ENCODE results near the gene SLX9.

SLX9 gene

DNA sequence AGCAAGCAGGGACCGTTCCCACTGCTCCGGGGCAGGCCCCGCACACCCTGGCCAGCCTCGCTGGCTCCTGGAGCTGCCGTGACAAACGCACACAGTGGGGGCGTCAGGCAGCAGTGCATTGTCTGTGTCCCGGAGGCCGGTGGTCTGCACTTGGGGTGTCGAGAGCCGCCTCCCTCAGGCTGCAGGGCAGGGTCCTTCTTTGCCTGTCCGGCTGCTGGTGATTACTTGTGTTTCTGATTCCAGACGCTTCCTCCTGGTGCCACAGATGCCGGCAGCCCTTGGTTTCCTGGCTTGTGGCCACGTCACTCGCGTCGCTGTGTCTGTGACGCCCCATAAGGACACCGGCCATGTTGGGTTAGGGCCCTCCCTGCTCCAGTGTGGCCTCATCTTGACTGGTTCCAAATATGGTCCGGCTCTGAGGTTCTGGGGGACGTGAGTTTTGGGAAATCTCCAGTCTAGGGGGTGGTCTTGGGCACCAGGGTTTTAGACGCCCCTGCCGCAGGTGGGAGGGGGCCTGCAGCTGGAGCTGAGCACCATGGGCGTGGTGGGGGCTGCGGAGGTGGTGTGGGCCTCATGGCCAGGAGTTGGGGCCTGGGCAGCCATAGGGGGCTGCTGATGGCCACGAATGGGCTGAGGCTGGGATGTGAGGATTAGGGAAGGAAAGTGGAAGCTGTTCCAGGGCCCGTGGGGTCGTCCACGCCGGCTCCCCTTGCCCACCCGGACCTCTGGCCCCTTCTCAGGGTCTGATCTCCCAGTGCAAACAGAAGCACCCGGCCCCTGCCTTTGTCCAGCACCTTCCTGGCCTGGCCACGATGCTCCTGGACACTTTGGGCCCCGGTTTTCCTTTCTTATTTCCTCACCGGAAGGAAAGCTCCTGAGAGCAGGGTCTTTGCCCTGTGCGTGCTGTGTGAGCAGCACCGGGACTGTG lies 41.0 kb downstream of the SLX9 start:
- no peak for DNase-seq

DNA sequence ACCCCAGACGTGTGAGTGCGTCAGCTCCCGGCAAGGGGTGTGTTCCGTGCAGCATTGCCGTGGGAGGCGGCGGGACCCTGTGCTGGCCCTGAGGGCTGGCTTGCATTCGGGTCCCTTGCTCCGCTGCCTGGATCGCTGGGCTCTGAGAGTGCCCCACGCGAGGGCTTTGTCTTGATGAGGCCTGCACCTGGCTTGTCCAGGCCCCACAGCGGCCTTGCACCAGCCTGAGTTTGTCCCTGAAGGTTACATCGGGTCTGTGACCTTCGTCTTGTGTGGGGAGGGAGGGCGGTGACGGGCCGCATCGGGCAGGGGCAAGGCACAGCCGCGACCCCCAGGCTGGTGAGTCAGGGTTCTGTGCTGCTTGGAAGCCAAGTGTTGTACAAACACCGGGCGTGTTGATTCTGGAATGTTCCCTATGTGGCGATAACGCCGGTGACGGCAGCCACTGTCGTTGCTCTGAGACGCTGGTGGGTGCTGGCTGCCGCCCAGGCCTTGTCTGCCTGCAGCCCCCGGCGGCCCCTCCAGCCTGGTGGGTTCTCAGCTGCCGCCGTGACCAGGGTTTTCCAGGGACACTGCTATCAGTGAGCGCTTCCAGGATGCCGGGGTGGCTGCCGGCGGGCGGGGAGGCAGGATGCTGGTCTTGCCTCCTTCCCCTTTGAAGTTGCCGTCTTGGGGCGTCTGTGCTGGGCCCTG lies 42.9 kb downstream of the SLX9 start:
- no peak for DNase-seq

DNA sequence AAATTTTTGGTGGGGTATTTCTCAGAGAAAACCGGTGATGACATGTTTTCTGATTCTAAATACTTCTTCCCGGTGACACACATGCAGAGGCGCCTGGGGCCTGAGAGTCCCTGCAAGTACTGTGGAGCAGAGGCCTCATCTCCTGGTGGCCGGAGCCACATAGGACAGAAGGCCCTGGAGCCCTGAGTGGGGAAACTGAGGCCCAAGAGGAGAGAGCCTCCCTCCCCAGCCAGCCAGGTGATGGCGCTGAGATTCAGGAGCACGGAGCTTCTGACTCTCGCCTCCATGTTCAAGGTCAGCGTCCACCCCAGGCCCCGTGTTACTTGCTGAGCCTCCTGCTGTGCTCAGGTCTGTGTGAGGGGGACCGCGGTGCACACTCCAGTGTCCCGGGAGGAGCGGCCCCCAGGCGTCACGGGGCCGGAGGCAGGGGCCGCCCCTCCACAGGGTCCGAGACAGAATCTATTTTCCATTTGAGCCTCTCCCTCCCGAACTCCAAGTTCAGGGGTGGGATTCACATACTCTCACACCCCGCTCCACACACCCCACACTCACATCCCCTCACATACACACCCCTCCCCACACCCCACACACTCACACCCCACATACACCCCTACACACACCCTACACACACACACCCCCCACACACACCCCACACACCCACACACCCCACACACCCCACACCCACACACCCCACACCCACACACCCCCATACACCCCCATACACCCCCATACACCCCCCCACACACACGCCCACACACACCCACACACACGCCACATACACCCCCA lies 43.8 kb downstream of the SLX9 start:
- DNase-seq: no peak

DNA sequence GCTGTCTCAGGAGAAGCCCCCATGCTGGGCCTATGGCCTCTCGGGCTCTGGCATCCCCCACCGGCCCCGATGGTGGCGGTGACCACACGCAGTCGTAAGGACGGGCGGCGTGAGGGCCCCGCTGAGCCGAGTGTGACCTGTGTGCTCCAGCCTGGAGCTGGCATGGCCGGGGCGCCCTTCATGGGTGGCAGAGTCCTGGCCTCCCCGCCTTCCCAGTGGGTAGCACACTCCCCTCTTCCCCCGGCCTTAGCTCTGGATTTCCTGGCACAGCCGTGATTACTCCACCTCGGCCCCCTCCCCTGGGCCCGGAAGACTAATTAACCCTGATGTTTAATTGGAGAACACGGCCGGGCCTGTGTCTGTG lies 44.6 kb downstream of the SLX9 start:
- DNase-seq: no peak

DNA sequence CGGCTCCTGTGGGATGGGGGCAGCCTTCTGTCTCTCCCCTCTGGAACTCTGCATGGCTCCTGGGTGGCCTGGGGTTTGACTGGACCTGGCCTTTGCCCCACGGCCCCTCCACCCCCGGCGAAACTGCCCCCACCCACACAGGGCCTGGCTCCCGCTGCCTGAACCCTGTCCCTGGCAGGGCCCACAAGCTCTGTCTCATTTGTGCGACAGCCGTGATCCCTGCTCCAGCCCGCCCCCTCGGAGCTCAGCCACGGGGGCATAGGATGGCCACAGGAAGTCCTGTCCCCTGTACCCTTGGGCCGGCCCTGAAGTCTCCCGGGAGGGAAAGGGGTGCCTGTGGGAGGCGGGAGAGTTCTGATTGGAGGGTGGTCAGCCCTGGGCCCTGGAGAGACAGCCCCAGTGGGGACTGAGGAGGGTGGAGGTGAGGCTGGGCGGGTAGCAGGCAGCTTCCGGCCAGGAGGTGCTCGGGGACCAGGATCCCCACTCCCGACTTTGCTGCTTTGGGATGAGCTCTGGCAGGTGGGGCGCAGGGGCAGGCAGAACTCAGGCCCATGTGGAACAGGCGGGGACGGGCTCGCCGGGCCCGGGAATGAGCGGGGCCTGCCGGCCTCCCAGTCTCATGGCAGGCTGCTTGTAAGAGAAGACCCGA lies 45.1 kb downstream of the SLX9 start:
- DNase-seq: no peak

DNA sequence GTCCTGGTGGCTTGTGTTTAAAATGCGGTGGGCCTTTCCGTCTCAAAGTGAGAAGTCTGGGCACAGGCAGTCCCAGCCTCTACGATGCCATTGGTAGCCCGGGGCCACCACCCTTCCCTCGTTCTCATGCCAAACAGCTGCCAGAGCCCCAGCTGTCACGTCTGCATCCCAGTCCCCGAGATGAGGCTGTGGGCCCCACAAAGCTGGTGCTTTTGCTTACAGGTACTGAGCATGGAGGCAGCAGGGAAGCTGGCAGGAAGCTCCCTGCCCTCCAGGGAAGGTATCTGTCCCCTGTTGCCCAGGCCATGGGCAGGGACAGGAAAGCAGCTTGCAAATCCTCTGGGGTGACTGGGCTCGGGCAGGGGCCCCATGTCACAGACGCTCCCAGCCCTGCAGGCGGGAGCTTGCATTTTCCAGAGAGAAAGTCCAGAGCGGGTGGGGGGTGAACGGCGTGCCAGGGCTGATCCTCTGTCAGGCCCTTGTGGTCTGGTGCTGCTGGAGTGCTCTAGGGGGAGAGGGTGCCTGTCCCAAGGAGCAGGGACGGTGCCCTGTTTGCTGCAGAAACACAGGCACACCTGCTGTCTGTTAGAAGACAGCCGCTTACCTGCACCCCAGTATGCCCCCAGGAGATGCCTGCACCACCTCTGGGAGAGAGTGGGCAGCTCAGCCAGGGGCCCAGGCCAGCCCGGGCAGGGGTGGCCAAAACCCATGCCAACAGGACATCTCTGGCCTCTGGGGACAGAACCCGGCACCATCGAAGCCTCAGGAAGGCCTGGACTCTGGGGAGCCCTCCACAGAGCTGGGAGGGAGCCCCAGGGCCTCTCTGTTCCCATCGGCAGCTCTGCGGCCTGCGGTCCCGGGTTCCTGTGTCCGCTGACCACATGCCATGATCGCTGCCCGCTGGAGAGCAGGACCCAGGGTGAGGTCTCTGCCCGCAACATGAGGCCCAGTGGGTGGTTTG lies 45.9 kb downstream of the SLX9 start:
- DNase-seq: no peak

DNA sequence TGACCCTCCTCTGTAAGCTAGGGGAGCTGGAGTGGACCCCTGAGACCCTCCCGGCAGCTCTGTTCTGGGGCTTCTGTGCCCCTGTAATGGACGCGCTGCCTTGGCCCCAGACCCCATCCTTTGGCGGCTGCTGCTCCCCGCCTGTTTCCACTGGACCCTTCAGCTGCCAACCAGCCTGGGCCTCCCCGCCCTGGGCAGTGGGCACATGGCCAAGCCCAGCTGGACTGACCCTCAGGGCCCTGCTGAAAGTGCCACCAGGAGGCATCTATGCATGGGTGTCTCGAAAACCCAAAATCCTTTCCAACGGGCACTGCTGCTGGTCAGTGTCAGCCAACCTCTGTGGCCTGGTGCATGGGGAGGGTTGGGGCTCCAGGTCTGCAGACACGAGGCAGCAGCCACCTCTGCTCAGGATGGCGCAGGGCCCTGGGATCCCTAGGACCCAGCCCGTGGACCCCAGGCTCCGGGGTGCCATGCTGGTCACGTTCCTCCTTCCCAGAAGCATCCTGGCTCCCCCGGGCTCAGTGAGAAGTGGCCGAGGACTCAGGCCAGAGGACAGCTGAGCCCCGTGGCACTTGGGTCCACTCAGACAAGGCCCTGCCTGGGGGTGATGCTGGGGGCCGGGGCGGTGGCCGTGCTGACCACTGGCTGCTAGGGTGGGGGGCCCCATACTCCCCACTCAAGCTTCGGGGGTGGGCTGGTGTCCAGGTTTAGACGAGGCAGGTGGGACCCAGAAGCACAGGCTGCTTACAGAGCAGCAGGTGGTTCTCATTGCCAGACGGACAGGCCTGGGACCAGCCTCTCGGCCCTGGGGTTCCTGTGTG lies 46.9 kb downstream of the SLX9 start:
- DNase-seq: no peak

DNA sequence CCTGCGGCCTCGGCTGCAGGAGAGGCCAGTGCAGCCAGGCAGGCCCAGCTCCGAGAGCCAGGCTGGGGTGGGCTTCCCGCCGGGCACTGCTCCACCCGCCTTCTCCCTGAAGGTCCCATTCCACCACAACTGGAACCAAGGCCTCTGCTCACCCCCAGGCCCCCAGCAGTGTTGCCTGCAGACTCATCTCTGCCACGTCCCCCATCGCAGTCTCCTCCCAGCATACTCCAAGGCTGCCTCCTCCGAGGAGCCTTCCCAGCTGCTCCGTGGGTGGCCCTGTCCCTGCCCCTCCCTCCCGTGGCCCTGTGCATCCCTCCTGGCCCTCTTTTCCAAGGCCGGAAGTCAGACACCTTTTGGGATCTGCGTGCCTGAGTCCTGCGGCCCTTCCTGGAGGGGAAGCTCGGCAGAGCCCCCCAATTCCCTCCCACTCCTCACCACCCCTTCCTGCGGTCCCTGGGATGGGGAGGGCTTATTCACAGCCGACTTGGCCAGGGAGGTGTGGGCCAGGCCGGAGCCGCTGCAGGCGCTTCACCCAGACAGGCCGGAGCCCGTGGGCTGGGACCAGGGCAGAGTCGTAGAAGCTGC lies 47.6 kb downstream of the SLX9 start:
- DNase-seq: no peak

DNA sequence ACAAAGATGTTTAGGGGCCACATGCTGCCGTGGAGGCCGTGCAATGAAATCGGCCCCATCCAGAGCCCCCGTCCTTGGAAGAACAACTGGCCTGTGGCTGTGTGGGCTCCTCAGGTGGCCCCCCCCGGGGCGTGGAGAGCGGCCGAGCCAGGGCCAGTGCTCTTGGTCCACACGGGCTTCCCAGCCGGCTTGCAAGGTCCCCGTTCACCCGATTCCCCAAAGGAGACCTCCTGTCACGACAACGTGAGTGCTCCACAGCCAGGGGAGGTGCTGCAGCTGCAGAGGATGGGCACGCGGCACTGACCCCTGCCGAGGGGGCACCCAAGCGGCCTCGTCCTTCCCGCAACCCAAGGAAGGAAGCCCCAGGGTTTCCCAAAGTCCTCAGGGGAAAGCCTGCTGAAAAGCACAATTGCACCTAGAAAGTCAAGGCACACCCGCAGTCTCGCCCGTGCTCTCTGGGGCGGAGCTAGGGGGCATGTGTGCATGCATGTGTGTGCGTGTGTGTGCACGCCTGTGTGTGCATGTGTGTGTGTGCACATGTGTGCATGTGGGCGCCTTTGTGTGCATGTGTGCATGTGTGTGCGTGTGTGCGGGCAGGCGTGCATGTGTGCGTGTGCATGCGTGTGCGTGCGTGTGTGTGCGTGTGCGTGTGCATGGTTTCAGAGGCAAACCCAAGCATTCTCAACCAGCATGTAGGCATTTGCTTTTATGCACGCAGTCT lies 48.2 kb downstream of the SLX9 start:
- no peak for DNase-seq

DNA sequence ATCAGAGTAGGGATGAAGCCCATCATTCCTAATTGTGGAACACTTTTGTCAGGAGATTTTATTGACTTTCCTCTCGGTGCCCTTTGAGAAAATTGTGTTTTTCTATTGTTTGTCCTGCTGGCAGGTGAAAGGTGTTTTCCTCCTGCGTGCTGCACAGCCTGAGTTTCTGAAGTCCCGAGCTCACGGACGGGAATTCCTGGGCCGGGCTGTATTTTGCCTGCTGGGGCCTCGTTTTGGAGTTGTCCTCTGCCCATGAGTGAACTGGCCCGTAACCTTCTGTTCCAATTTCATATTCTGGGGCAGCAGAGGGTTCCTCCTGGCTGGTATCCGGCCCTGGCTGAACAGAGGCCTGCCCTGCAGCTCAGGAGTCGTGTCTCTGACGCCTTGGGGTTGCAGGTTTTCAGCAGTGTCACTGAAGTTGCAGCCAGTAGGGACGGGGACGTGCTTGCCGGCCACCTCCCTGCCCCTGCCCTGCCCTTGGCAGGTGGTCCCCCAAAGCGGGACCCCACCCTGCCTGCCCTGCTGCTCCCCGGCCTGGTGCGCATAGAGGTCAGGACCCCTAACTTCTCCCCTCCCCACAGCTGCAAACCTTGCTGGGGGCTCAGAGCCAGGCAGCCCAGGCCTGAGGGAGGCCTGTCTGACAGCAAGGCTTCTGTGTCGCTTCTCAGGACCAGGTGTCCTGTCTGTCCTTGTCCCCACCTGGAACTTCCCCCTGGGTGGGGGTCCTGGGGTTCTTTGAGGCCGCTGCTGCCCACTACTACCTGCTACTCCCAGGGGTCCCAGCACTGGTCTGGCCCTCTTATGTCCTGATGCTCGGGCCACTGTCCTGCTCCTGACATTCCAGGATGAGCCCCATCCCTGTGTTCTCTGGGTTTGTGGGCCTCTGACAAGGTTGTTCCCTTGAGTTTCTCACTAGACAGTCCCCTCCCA lies 49.0 kb downstream of the SLX9 start:
- DNase-seq: no peak

DNA sequence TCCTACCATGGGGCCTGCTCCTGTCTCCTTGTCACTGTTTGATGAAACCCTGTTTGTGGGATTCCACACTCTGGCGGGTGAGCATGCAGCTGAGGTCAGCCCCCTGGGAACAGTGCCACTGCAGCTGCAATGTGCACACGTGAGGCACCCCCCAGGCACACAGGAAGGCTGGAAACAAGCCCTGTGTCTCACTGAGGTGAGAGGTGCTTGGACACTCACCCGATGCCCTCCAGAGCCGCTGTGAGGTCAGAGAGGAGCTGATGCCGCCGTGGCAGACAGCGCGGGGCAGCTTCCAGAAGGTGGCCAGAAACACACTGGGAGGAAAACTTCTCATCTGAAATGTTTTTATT lies 49.7 kb downstream of the SLX9 start:
- DNase-seq: no peak

DNA sequence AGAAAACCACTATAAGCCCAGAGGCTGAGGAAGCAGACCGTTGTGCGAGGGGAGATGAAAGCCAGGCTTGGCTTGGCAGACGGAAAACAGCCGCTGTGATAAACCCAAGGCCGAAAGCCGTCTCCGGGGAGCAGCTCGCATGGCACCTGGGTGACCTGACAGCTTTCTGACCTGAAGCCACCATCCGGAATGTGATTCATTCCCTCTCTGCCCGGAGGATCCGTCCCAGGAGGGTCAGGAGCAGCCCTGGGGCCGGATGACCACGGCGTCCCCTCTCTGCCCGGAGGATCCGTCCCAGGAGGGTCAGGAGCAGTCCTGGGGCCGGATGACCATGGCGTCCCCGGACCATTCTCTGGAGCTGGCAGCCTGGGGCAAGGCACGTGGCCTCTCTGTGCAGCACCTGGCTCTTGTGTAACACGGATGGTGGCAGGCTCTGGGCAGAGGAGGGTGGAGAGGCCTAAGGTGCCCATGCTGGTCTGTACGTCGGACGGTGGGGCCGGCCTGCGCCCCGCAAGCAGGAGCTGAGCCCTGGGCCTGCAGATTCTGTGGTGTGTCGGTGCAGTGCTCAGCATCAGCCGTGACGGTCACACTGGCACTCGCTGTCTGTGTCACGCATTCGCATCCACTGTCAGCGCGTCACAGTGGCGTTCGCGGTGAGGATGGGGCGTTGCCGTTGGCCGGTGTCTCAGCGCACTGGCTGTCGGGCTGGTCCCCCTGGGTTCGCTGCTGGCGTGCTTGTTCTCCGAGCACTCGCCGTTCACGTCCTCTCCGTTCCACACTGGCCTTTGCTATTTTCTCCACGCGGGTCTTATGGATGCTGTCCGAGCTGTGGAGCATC lies 50.3 kb downstream of the SLX9 start:
- no peak for DNase-seq

DNA sequence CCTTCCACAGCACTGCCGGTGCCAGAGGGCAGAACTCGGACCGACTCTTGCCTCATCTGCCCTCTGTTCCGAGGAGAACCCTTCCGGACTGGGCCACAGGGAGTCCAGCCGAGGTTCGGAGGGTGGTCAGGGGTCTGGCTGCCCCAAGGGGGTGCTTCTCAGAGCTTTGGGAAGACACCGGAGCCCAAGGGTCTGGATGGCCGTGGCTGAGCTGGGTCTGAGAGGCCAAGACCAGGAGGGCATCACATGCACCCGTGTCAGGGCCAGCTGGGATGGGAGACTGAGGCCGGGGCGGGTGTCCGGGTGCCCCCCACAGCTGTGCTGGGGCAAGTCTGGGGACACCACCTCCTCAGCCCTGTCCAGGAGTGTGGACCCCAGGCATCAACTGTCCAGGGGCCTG lies 51.1 kb downstream of the SLX9 start:
- no peak for DNase-seq

DNA sequence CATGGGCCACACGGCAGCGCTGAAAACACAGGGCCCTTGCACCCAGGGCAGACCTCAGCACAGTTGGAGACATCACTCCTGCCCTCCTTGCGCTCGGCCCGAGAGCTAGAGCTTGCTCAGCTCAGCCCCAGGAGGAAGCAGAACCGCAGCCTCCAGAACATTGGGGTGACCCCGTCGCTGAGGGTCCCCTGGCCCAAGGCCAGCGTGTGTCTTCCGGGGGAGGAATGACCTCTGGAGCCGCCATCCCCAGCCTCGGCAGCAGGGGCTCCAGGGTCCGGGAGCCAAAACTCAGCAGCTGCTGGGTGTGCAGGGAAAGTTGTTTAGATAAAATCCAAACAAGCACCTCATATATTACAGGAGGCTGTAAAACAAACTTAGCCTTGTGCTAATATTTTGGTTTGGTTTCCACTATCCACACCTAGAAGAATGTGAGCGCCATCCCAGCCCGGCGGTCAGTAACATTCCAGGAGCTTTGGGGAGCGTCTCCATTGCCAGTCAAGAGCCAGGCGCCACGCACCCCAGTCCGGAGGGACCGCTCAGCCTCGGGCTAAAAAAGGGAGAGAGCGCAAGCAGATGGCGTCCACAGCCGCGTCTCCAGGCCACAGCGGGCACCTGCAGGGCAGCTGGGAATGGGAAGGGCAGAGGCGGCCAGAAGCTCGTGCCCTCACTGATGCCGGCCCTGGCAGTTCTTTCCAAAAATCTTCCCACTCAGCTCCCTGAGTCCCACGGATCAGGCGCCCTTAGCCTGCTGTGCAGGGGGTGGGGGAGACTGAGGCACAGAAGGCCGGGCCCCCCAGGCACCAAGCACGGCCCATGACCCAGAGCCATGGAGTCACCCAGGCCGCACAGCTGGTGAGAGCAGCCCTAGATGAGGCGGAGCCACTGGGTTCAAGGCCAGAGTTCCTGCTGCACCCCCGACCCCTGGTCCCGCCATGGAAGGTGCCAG lies 52.0 kb downstream of the SLX9 start:
- no peak for DNase-seq

DNA sequence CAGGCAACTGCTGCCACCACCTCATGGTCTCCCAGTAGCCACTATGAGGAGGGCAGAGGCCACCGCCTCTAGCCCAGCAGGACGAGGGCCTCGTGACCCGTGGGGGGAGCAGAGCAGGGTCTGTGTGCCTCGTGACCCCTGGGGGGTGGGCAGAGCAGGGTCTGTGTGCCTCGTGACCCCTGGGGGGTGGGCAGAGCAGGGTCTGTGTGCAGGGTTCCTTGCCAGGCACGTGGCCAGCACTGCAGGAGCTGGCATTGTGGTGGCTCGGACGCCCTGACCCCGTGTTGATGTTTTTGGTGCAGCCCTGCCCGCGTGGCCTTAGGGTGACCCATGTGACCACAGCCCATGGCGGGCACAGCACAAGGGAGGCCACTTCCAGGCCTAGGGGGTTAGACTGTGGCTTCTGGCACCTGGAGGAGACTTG lies 52.8 kb downstream of the SLX9 start:
- DNase-seq: no peak

DNA sequence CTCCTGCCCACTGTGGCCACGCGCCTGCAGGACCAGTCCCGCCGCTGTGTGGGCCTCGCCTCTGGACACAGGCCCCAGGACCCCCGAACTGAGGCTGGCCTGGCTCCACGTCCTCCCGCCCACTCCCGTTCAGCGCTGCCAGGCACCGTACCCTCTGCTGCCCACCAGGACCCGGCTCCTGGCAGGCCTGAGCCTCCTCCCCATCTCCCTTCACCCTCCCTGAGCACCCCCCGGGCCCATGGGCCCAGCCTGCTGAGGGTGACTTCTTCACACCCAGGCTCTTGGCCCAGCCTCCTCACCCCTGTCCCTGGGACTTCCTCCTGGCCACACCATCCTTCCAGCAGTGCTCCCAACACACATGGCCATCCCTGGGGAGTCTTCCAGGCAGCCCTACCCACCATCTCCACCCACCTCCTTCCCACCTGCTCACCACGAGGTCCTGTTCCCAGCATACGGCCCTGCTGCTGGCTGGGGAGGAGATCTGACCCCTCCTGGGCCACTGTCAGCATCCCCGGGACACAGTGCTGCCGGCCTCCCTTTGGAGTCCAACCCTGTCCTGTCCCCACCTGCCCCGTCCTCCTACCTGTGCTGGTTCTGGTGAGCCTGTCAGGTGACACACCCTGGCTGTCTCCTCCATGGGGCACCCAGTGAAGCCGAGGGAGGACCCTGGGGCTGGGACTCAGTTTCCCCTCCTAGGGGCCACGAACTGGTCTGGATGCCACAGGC lies 53.7 kb downstream of the SLX9 start:
- DNase-seq: no peak
